H9 (cell line): ENCODE measurements around the gene SEC22C. TPM values are rescaled to one million over a fixed set of nuclear protein-coding genes. Genes with fewer than 3 reads are reported as not detected.

ENCODE experiments used
- DNase-seq: peaks from one replicate; pipeline ENCODE4 v3.0.0-alpha.2; 2017
- H2AFZ ChIP-seq: one replicate; pipeline ENCODE4 v1.6.1; 2013; ENCODE audit warnings: mild to moderate bottlenecking, low read length, control low read depth, moderate library complexity
- H2AK5ac ChIP-seq: 2 replicates; pipeline ENCODE4 v1.6.1; 2013; ENCODE audit warnings: low read length, control low read depth, mixed read lengths; ENCODE audit not compliant: insufficient read length
- H2BK120ac ChIP-seq: one replicate; pipeline ENCODE4 v1.6.1; 2013; ENCODE audit warnings: low read depth, mild to moderate bottlenecking, low read length, control low read depth, inconsistent platforms; ENCODE audit not compliant: poor library complexity, severe bottlenecking
- H2BK12ac ChIP-seq: 2 replicates; pipeline ENCODE4 v1.6.1; 2013; ENCODE audit warnings: low read length, control low read depth, mixed read lengths, low read depth; ENCODE audit not compliant: insufficient read length
- H2BK15ac ChIP-seq: 2 replicates; pipeline ENCODE4 v1.6.1; 2013; ENCODE audit warnings: low read depth, low read length, control low read depth
- H2BK20ac ChIP-seq: one replicate; pipeline ENCODE4 v1.6.1; 2013; ENCODE audit warnings: low read depth, mild to moderate bottlenecking, low read length, control low read depth, inconsistent platforms; ENCODE audit not compliant: poor library complexity, severe bottlenecking
- H2BK5ac ChIP-seq: 2 replicates; pipeline ENCODE4 v1.6.1; 2013; ENCODE audit warnings: low read length, control low read depth, mixed read lengths; ENCODE audit not compliant: insufficient read length
- H3K14ac ChIP-seq: 2 replicates; pipeline ENCODE4 v1.6.1; 2013; ENCODE audit warnings: low read length, control low read depth; ENCODE audit not compliant: insufficient read depth
- H3K18ac ChIP-seq: 2 replicates; pipeline ENCODE4 v1.6.1; 2013; ENCODE audit warnings: low read depth, mild to moderate bottlenecking, mixed read lengths, low read length, control low read depth; ENCODE audit not compliant: insufficient read length
- H3K23ac ChIP-seq: 2 replicates; pipeline ENCODE4 v1.6.1; 2013; ENCODE audit warnings: low read length, control low read depth, mixed read lengths, low read depth; ENCODE audit not compliant: insufficient read length
- H3K23me2 ChIP-seq: 2 replicates; pipeline ENCODE4 v1.6.1; 2013; ENCODE audit warnings: low read depth, mild to moderate bottlenecking, mixed read lengths, low read length, control low read depth; ENCODE audit not compliant: insufficient read length, poor library complexity, severe bottlenecking
- H3K27ac ChIP-seq: 2 replicates; pipeline ENCODE4 v1.5.1; 2013; ENCODE audit warnings: low read length, control low read depth, mixed read lengths, low read depth; ENCODE audit not compliant: insufficient read length
- H3K27me3 ChIP-seq: 2 replicates; pipeline ENCODE4 v1.6.1; 2013; ENCODE audit warnings: low read length, control low read depth, inconsistent platforms; ENCODE audit not compliant: insufficient read depth
- H3K4ac ChIP-seq: 2 replicates; pipeline ENCODE4 v1.6.1; 2013; ENCODE audit warnings: low read depth, mild to moderate bottlenecking, control low read depth, inconsistent platforms, low read length, moderate library complexity
- H3K4me1 ChIP-seq: 2 replicates; pipeline ENCODE4 v1.6.1; 2013; ENCODE audit warnings: low read length, control low read depth, inconsistent platforms; ENCODE audit not compliant: insufficient read depth
- H3K4me2 ChIP-seq: 2 replicates; pipeline ENCODE4 v1.6.1; 2013; ENCODE audit warnings: low read length, control low read depth, mixed read lengths; ENCODE audit not compliant: insufficient read length, insufficient read depth
- H3K56ac ChIP-seq: 2 replicates; pipeline ENCODE4 v1.6.1; 2013; ENCODE audit warnings: low read depth, mild to moderate bottlenecking, mixed read lengths, low read length, control low read depth; ENCODE audit not compliant: insufficient read length
- H3K79me1 ChIP-seq: 2 replicates; pipeline ENCODE4 v1.6.1; 2013; ENCODE audit warnings: low read depth, mild to moderate bottlenecking, moderate library complexity, low read length, control low read depth, inconsistent platforms; ENCODE audit not compliant: insufficient read depth, poor library complexity, severe bottlenecking
- H3K79me2 ChIP-seq: 2 replicates; pipeline ENCODE4 v1.6.1; 2013; ENCODE audit warnings: low read length, control low read depth, inconsistent platforms; ENCODE audit not compliant: insufficient read depth
- H3K9ac ChIP-seq: 2 replicates; pipeline ENCODE4 v1.6.1; 2013; ENCODE audit warnings: low read length, control low read depth, mixed read lengths; ENCODE audit not compliant: insufficient read length; ENCODE audit errors: extremely low read depth
- H3K9me3 ChIP-seq: one replicate; pipeline ENCODE4 v1.6.1; 2013; ENCODE audit warnings: low read depth, low read length, inconsistent platforms; ENCODE audit not compliant: control insufficient read depth
- H3T11ph ChIP-seq: one replicate; pipeline ENCODE4 v1.6.1; 2013; ENCODE audit warnings: mild to moderate bottlenecking, low read length, control low read depth, inconsistent platforms
- H4K20me1 ChIP-seq: one replicate; pipeline ENCODE4 v1.6.1; 2013; ENCODE audit not compliant: control insufficient read depth, insufficient read length, insufficient read depth
- H4K5ac ChIP-seq: 2 replicates; pipeline ENCODE4 v1.6.1; 2013; ENCODE audit warnings: low read depth, mild to moderate bottlenecking, mixed read lengths, low read length, control low read depth; ENCODE audit not compliant: insufficient read length
- H4K8ac ChIP-seq: replicated peaks from 2 replicates; pipeline ENCODE4 v1.6.1; 2013; ENCODE audit warnings: low read length, control low read depth, mixed read lengths, low read depth; ENCODE audit not compliant: insufficient read length
- H4K91ac ChIP-seq: 2 replicates; pipeline ENCODE4 v1.6.1; 2013; ENCODE audit warnings: low read depth, mild to moderate bottlenecking, moderate library complexity, mixed read lengths, low read length, control low read depth; ENCODE audit not compliant: insufficient read length
- H3K27ac Mint-ChIP-seq, 3 experiments: 2 replicates in 2 of 3; 3 replicates in 1 of 3; pipeline ENCODE4 v1.8.0; 2020 to 2021; ENCODE audit warnings: mixed read lengths in 3 of 3, mild to moderate bottlenecking in 1 of 3, moderate library complexity in 1 of 3
- H3K27me3 Mint-ChIP-seq: 2 replicates; pipeline ENCODE4 v1.8.0; 2021; ENCODE audit warnings: low read depth, mild to moderate bottlenecking, moderate library complexity, mixed read lengths
- H3K36me3 Mint-ChIP-seq, 3 experiments: 2 replicates in 2 of 3; 3 replicates in 1 of 3; pipeline ENCODE4 v1.8.0; 2020 to 2021; ENCODE audit warnings: low read depth in 3 of 3, mixed read lengths in 3 of 3; ENCODE audit not compliant: insufficient read depth in 1 of 3
- H3K4me1 Mint-ChIP-seq, 2 experiments: 2 replicates each; pipeline ENCODE4 v1.8.0; 2020; ENCODE audit warnings: mixed read lengths in 2 of 2
- H3K4me3 Mint-ChIP-seq, 2 experiments: 2 replicates in 1 of 2; 3 replicates in 1 of 2; pipeline ENCODE4 v1.8.0; 2020 to 2021; ENCODE audit warnings: mild to moderate bottlenecking in 2 of 2, mixed read lengths in 2 of 2, moderate library complexity in 1 of 2
- H3K9me3 Mint-ChIP-seq, 2 experiments: 2 replicates in 1 of 2; 3 replicates in 1 of 2; pipeline ENCODE4 v1.8.0; 2020; ENCODE audit warnings: mild to moderate bottlenecking in 2 of 2, mixed read lengths in 2 of 2, moderate library complexity in 1 of 2
- WGBS: extraction: QIAGEN DNeasy Blood & Tissue Kit; methylation state at CpG from one replicate; pipeline ENCODE4 v1.1.7; 2013; ENCODE audit warnings: missing lambda C conversion rate, low lambda C conversion rate, mixed read lengths; ENCODE audit not compliant: insufficient read length; ENCODE audit errors: extremely low coverage; 5-methylcytosine and 5-hydroxymethylcytosine counted together
- long read RNA-seq: library from polyadenylated mRNA; unstranded; transcript quantifications from one replicate; pipeline ENCODE4 v2.0.0, GENCODE V29; 2020
- total RNA-seq: library from RNA; stranded (reverse); gene quantifications from 2 replicates; pipeline ENCODE4 v1.2.1, GENCODE V29; 2021
- TF ChIP-seq, protein P1 (sequence below): fragments of 200-600 bp; sonication (generic); conservative IDR thresholded peaks from 3 replicates; pipeline ENCODE4 v1.8.0; 2021; ENCODE audit warnings: antibody characterized with exemption, mild to moderate bottlenecking

SEC22C gene, protein sequence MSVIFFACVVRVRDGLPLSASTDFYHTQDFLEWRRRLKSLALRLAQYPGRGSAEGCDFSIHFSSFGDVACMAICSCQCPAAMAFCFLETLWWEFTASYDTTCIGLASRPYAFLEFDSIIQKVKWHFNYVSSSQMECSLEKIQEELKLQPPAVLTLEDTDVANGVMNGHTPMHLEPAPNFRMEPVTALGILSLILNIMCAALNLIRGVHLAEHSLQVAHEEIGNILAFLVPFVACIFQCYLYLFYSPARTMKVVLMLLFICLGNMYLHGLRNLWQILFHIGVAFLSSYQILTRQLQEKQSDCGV
- 28.2 and 28.8 TPM in 2 replicates for total RNA-seq
- long read RNA-seq, transcript SEC22C-202 (7 exons, 1,608 nt) = minor isoform, 26 of 110 reads
- long read RNA-seq, transcript SEC22C-201 (7 exons, 1,380 nt) = major isoform, 41 of 110 reads
- long read RNA-seq, partial matches to known transcripts = 1 of 110 reads
- long read RNA-seq, other reads (novel, unspliced or antisense) = 42 of 110 reads

DNA sequence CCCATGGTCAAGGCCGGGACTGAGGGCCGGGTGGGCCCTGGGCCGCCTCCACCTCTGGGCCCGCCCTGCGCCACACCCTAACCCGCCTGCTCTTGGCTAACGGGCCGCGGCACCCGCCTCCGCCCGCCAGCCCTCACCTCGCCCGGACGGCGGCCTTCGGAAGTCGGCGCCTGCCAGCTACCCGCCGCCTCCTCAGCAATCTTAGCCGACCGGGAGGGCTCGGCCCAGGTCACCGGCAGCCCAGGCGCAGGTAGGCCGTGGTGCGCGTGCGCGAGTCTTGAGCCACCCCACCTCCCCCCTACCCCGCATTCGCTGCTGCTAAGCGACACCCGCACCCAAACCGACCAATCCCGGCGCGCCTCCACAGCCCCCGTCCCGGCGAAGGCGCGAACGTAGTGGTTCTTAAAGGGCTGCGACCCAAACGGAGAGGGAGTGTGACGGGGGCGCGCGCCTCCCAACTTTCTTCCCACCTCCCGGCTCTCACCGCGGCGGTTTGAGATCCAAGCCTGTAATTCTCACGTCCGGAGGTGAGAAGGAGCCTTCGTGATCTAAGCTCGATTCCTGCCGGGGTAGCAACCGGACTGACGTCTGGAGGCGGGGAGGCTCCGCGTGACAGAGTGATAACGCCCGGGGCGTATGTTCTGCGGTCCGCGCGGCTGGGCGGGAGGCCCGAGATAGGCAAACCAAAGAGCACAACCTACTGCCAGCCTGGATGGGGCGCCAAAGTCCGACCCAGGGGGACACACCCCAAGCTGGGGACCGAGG lies at the start of gene SEC22C:
Gene SEC22C (minus strand): TSS at position 259 of the 765 bp plus-strand sequence. CDS start 12,921 bp downstream, outside the sequence.
- H3K27ac Mint-ChIP-seq = peak within 1 kb of the TSS; percentile 83 to 94 (median 86)
- TF ChIP-seq, protein P1, sequence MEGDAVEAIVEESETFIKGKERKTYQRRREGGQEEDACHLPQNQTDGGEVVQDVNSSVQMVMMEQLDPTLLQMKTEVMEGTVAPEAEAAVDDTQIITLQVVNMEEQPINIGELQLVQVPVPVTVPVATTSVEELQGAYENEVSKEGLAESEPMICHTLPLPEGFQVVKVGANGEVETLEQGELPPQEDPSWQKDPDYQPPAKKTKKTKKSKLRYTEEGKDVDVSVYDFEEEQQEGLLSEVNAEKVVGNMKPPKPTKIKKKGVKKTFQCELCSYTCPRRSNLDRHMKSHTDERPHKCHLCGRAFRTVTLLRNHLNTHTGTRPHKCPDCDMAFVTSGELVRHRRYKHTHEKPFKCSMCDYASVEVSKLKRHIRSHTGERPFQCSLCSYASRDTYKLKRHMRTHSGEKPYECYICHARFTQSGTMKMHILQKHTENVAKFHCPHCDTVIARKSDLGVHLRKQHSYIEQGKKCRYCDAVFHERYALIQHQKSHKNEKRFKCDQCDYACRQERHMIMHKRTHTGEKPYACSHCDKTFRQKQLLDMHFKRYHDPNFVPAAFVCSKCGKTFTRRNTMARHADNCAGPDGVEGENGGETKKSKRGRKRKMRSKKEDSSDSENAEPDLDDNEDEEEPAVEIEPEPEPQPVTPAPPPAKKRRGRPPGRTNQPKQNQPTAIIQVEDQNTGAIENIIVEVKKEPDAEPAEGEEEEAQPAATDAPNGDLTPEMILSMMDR = peak; percentile 36; the same call in 2 of the 3 replicates
- no peak within 1 kb of the TSS for H2AFZ ChIP-seq

More for the DNA sequence above, at the start of gene SEC22C:
- Histone ChIP-seq H2BK120ac (no peak within 1 kb of the TSS), H3K27ac (peak within 1 kb of the TSS; percentile 4), H3K79me2 (peaks cover 2% of the 10 kb centered on the region; the same call in 1 of the 2 replicates), H3K18ac (peak within 1 kb of the TSS; percentile 70), H3K14ac (peak within 1 kb of the TSS; percentile 92), H3K23me2 (peaks cover 14% of the 10 kb centered on the region), H3K4me1 (peaks cover 6% of the 10 kb centered on the region; the same call in 1 of the 2 replicates), H2AK5ac (no peak within 1 kb of the TSS), H2BK12ac (no peak within 1 kb of the TSS), H4K91ac (no peak within 1 kb of the TSS), H2BK15ac (no peak within 1 kb of the TSS; the same call in 1 of the 2 replicates), H4K5ac (no peak within 1 kb of the TSS), H2BK5ac (no peak within 1 kb of the TSS), H3K9me3 (no peaks in the 10 kb centered on the region), H3K79me1 (no peaks in the 10 kb centered on the region), H3K4me2 (peak within 1 kb of the TSS; percentile 99), H3K27me3 (no peaks in the 10 kb centered on the region), H3K23ac (no peak within 1 kb of the TSS), H4K20me1 (no peaks in the 10 kb centered on the region), H3K4ac (no peak within 1 kb of the TSS), H4K8ac (no peak within 1 kb of the TSS), H3T11ph (no peak within 1 kb of the TSS), H3K56ac (no peak within 1 kb of the TSS), H2BK20ac (no peak within 1 kb of the TSS), H3K9ac (peak within 1 kb of the TSS; percentile 84)
- H3K27me3 Mint-ChIP-seq = no peaks in the 10 kb centered on the region; the same call in 1 of the 2 replicates
- H3K9me3 Mint-ChIP-seq = peaks cover 0 to 2% of the 10 kb centered on the region in 2 experiments; a peak in 1 of 5 replicates
- H3K4me1 Mint-ChIP-seq = peaks cover 35 to 45% of the 10 kb centered on the region in 2 experiments
- peaks cover 21 to 30% (median 26%) of the 10 kb centered on the region in 3 experiments for H3K36me3 Mint-ChIP-seq
- peak; percentile 98 for DNase-seq
- no CpG with 5 or more reads among the region's 77 CpGs for WGBS
- peak within 1 kb of the TSS; percentile 85 to 87 for H3K4me3 Mint-ChIP-seq
